ENCODE data around the gene ANKRD63.

The ANKRD63 gene

GRCh38 chr15:40282869-40283614 lies at the start of gene ANKRD63:
ANKRD63 (minus strand) TSS chr15:40283064; CDS start chr15:40282586, 478 bp downstream.
- no peak for DNase-seq (ENCODE audit: low spot score)

- DNase-seq (ENCODE audit: low spot score) = no peak
These were observed 49.4 kb upstream of the ANKRD63 start for GRCh38 chr15:40332113-40332781.

- no peak for DNase-seq (ENCODE audit: low spot score)
These were observed 48.8 kb upstream of the ANKRD63 start for GRCh38 chr15:40331637-40332036.

- no peak for DNase-seq (ENCODE audit: low spot score)
These were observed 48.2 kb upstream of the ANKRD63 start for GRCh38 chr15:40331026-40331425.

GRCh38 chr15:40330368-40330836 lies 47.5 kb upstream of the ANKRD63 start:
- peak; percentile 61 for DNase-seq (ENCODE audit: low spot score)

GRCh38 chr15:40329804-40330203 lies 46.9 kb upstream of the ANKRD63 start:
- no peak for DNase-seq (ENCODE audit: low spot score)

GRCh38 chr15:40328751-40329150 lies 45.9 kb upstream of the ANKRD63 start:
- DNase-seq (ENCODE audit: low spot score) = no peak

- DNase-seq (ENCODE audit: low spot score) = no peak
These were observed 45.3 kb upstream of the ANKRD63 start for GRCh38 chr15:40328176-40328575.

GRCh38 chr15:40327457-40327856 lies 44.6 kb upstream of the ANKRD63 start:
- no peak for DNase-seq (ENCODE audit: low spot score)

- DNase-seq (ENCODE audit: low spot score) = no peak
These were observed 42.8 kb upstream of the ANKRD63 start for GRCh38 chr15:40325700-40326099.

- DNase-seq (ENCODE audit: low spot score) = no peak
These were observed 42.3 kb upstream of the ANKRD63 start for GRCh38 chr15:40325188-40325587.

GRCh38 chr15:40323953-40324937 lies 41.4 kb upstream of the ANKRD63 start:
- no peak for DNase-seq (ENCODE audit: low spot score)

GRCh38 chr15:40323239-40323952 lies 40.5 kb upstream of the ANKRD63 start, which contains the start of gene INAFM2:
INAFM2 (plus strand) TSS chr15:40323692; CDS start chr15:40324056, 364 bp downstream.
- peak; percentile 79 for DNase-seq (ENCODE audit: low spot score)

- DNase-seq (ENCODE audit: low spot score) = no peak
These were observed 39.8 kb upstream of the ANKRD63 start for GRCh38 chr15:40322531-40323238.

GRCh38 chr15:40320931-40321371 lies 38.1 kb upstream of the ANKRD63 start:
- DNase-seq (ENCODE audit: low spot score) = peak; percentile 82

GRCh38 chr15:40320409-40320808 lies 37.5 kb upstream of the ANKRD63 start:
- DNase-seq (ENCODE audit: low spot score) = no peak

- no peak for DNase-seq (ENCODE audit: low spot score)
These were observed 34.7 kb upstream of the ANKRD63 start for GRCh38 chr15:40317580-40317979.

GRCh38 chr15:40316931-40317330 lies 34.1 kb upstream of the ANKRD63 start:
- DNase-seq (ENCODE audit: low spot score) = no peak

GRCh38 chr15:40314723-40315276 lies 31.9 kb upstream of the ANKRD63 start:
- no peak for DNase-seq (ENCODE audit: low spot score)

Data from pons (tissue), 1 donor.